Activated naive CD4-positive, alpha-beta T cell treated with anti-CD3 and anti-CD28 coated beads, Interleukin-2, amount 50 U/mL, for 72 hours (primary cell): ENCODE measurements around the gene TMEM134. TPM values are rescaled to one million over a fixed set of nuclear protein-coding genes. Genes with fewer than 3 reads are reported as not detected.

Experiments used
- ATAC-seq, 2 donors: fragments of 150-1000 bp; cut with Tn5 transposase; 2 replicates each; pipeline ENCODE4 v1.10.0; 2021; ENCODE audit warnings: mild to moderate bottlenecking in 2 of 2, moderate library complexity in 2 of 2
- DNase-seq, 2 donors: peaks; one replicate each; pipeline ENCODE4 v3.0.0; 2021 to 2022; ENCODE audit warnings: low spot score in 2 of 2
- H3K27ac Mint-ChIP-seq, 2 donors: one replicate each; pipeline ENCODE4 v1.8.0; 2022; ENCODE audit warnings: mild to moderate bottlenecking in 2 of 2, mixed read lengths in 2 of 2
- H3K36me3 Mint-ChIP-seq, 2 donors: one replicate each; pipeline ENCODE4 v1.8.0; 2022; ENCODE audit warnings: mixed read lengths in 2 of 2
- H3K9me3 Mint-ChIP-seq, 2 donors: one replicate each; pipeline ENCODE4 v1.8.0; 2022; ENCODE audit warnings: mixed read lengths in 2 of 2
- total RNA-seq, 2 donors: library from RNA; stranded (reverse); gene quantifications; one replicate each; pipeline ENCODE4 v1.2.3, GENCODE V29; 2022

The TMEM134 gene
- total RNA-seq, 2 donors from 2014 or later = 39.1 to 77.9 TPM

GRCh38 chr11:67453816-67454732 is 15.0 kb downstream of the TMEM134 start:
- no peak for DNase-seq
- Mint-ChIP-seq H3K9me3 (no peaks in the 10 kb centered on the region), H3K36me3 (no peaks in the 10 kb centered on the region), H3K27ac (peak overlapping the region in 1 of 2 donors; percentile 74)
- ATAC-seq = no peak

- H3K27ac Mint-ChIP-seq = peak within 1 kb of the TSS; percentile 52 to 58
- DNase-seq (no peak), ATAC-seq (no peak)
- H3K9me3 Mint-ChIP-seq = no peaks in the 10 kb centered on the region
- no peaks in the 10 kb centered on the region for H3K36me3 Mint-ChIP-seq
These were observed 16.7 kb downstream of the TMEM134 start, which contains the start of gene GPR152 for GRCh38 chr11:67452141-67452952. GPR152 (minus strand) TSS chr11:67452729; CDS start chr11:67452724, 5 bp downstream.

- no peaks in the 10 kb centered on the region for H3K9me3 Mint-ChIP-seq
- peak overlapping the region in 1 of 2 donors; percentile 52 for H3K27ac Mint-ChIP-seq
- no peaks in the 10 kb centered on the region for H3K36me3 Mint-ChIP-seq
- ATAC-seq (no peak), DNase-seq (no peak)
These were observed 17.4 kb downstream of the TMEM134 start for GRCh38 chr11:67451658-67451976.

- ATAC-seq (no peak), DNase-seq (no peak)
- H3K27ac Mint-ChIP-seq = peak overlapping the region; percentile 50 to 51
- no peaks in the 10 kb centered on the region for H3K36me3 Mint-ChIP-seq
- H3K9me3 Mint-ChIP-seq = no peaks in the 10 kb centered on the region
These were observed 18.0 kb downstream of the TMEM134 start for GRCh38 chr11:67450796-67451657.

GRCh38 chr11:67449116-67449844 is 19.8 kb downstream of the TMEM134 start:
- no peak overlapping the region for H3K27ac Mint-ChIP-seq
- no peaks in the 10 kb centered on the region for H3K36me3 Mint-ChIP-seq
- no peak for ATAC-seq
- H3K9me3 Mint-ChIP-seq = no peaks in the 10 kb centered on the region
- DNase-seq = no peak

- no peaks in the 10 kb centered on the region for H3K36me3 Mint-ChIP-seq
- no peak overlapping the region for H3K27ac Mint-ChIP-seq
- ATAC-seq = no peak
- no peaks in the 10 kb centered on the region for H3K9me3 Mint-ChIP-seq
- DNase-seq = no peak
These were observed 20.8 kb downstream of the TMEM134 start for GRCh38 chr11:67448220-67448609.

GRCh38 chr11:67445515-67445914 is 23.5 kb downstream of the TMEM134 start:
- Mint-ChIP-seq H3K27ac (peak overlapping the region in 1 of 2 donors; percentile 45), H3K9me3 (no peaks in the 10 kb centered on the region), H3K36me3 (no peaks in the 10 kb centered on the region)
- no peak for DNase-seq
- no peak for ATAC-seq

GRCh38 chr11:67442504-67443404 is 26.3 kb downstream of the TMEM134 start:
- DNase-seq (no peak), ATAC-seq (no peak)
- peaks cover 22 to 25% of the 10 kb centered on the region in 2 donors for H3K36me3 Mint-ChIP-seq
- H3K9me3 Mint-ChIP-seq = no peaks in the 10 kb centered on the region
- peak overlapping the region; percentile 65 to 90 for H3K27ac Mint-ChIP-seq

GRCh38 chr11:67441731-67442351 is 27.2 kb downstream of the TMEM134 start:
- ATAC-seq = no peak
- Mint-ChIP-seq H3K9me3 (no peaks in the 10 kb centered on the region), H3K36me3 (peaks cover 28 to 30% of the 10 kb centered on the region in 2 donors), H3K27ac (peak overlapping the region; percentile 65 to 90)
- DNase-seq = no peak

GRCh38 chr11:67441098-67441563 is 27.9 kb downstream of the TMEM134 start:
- DNase-seq (no peak), ATAC-seq (no peak)
- Mint-ChIP-seq H3K36me3 (peaks cover 33 to 36% of the 10 kb centered on the region in 2 donors), H3K27ac (peak overlapping the region; percentile 68 to 90), H3K9me3 (no peaks in the 10 kb centered on the region)

- Mint-ChIP-seq H3K36me3 (peaks cover 40 to 43% of the 10 kb centered on the region in 2 donors), H3K9me3 (no peaks in the 10 kb centered on the region), H3K27ac (peak overlapping the region; percentile 90 to 98)
- ATAC-seq = peak in 1 of 2 donors; percentile 10
- DNase-seq = no peak
These were observed 28.6 kb downstream of the TMEM134 start for GRCh38 chr11:67440229-67441097.

- ATAC-seq = peak; percentile 15 to 30
- DNase-seq = peak in 1 of 2 donors; percentile 54
- no peaks in the 10 kb centered on the region for H3K9me3 Mint-ChIP-seq
- H3K27ac Mint-ChIP-seq = peak overlapping the region; percentile 90 to 98
- H3K36me3 Mint-ChIP-seq = peaks cover 44 to 47% of the 10 kb centered on the region in 2 donors
These were observed 29.5 kb downstream of the TMEM134 start for GRCh38 chr11:67439321-67440228.
